ENCODE measurements around the gene HS3ST2.

HS3ST2 gene

GRCh38 chr16:22942811-22943210 is 128.8 kb downstream of the HS3ST2 start:
- intact Hi-C loops (cut with DNase I; ENCODE audit: low total_unique reads), result no loop called here
- Histone ChIP-seq H3K27ac (no peak overlapping the region), H3K27me3 (peaks cover 0 to 2% of the 10 kb centered on the region in 2 donors), H3K4me1 (peaks cover 0 to 1% (median 0%) of the 10 kb centered on the region in 4 donors), H3K4me3 (no peak overlapping the region), H3K36me3 (no peaks in the 10 kb centered on the region), H3K9me3 (no peaks in the 10 kb centered on the region)
- no peak for DNase-seq
- no peak for TF ChIP-seq CTCF (IDR thresholded peaks at IDR 0.05)

GRCh38 chr16:22945361-22945760 is 131.4 kb downstream of the HS3ST2 start:
- Histone ChIP-seq H3K4me3 (no peak overlapping the region), H3K27me3 (peaks cover 0 to 16% of the 10 kb centered on the region in 2 donors), H3K4me1 (peaks cover 0 to 11% (median 8%) of the 10 kb centered on the region in 4 donors), H3K9me3 (no peaks in the 10 kb centered on the region), H3K36me3 (no peaks in the 10 kb centered on the region), H3K27ac (no peak overlapping the region)
- intact Hi-C loops (cut with DNase I; ENCODE audit: low total_unique reads), result loop anchor here (5.0 kb wide), 1 partner anchor 268 kb away; no protein-coding TSS in a partner anchor
- DNase-seq, result no peak
- TF ChIP-seq CTCF (IDR thresholded peaks at IDR 0.05), result no peak

- TF ChIP-seq CTCF (IDR thresholded peaks at IDR 0.05), result no peak
- peaks cover 0 to 19% of the 10 kb centered on the region in 2 donors for H3K27me3 ChIP-seq
- intact Hi-C loops (cut with DNase I; ENCODE audit: low total_unique reads), result loop anchor here (5.0 kb wide), 1 partner anchor 269 kb away; no protein-coding TSS in a partner anchor
- no peak overlapping the region for H3K4me3 ChIP-seq
- DNase-seq, result no peak
- H3K27ac ChIP-seq, result no peak overlapping the region
- H3K9me3 ChIP-seq, result no peaks in the 10 kb centered on the region
- no peaks in the 10 kb centered on the region for H3K36me3 ChIP-seq
- peaks cover 0 to 11% (median 8%) of the 10 kb centered on the region in 4 donors for H3K4me1 ChIP-seq
Observed at GRCh38 chr16:22946433-22946832, 132.5 kb downstream of the HS3ST2 start.

- DNase-seq, result no peak
- Histone ChIP-seq H3K36me3 (no peaks in the 10 kb centered on the region), H3K4me3 (peak overlapping the region in 1 of 2 donors; percentile 21), H3K9me3 (no peaks in the 10 kb centered on the region), H3K27ac (no peak overlapping the region), H3K27me3 (peaks cover 0 to 19% of the 10 kb centered on the region in 2 donors), H3K4me1 (peaks cover 0 to 11% (median 8%) of the 10 kb centered on the region in 4 donors)
- intact Hi-C loops (cut with DNase I; ENCODE audit: low total_unique reads), result loop anchor here (5.0 kb wide), 1 partner anchor 271 kb away; no protein-coding TSS in a partner anchor
- no peak for TF ChIP-seq CTCF (IDR thresholded peaks at IDR 0.05)
Observed at GRCh38 chr16:22948058-22948602, 134.2 kb downstream of the HS3ST2 start.

GRCh38 chr16:22948603-22949368 is 134.8 kb downstream of the HS3ST2 start:
- H3K27me3 ChIP-seq, result peaks cover 0 to 19% of the 10 kb centered on the region in 2 donors
- DNase-seq, result peak; percentile 68 to 79
- peak overlapping the region in 1 of 2 donors; percentile 21 for H3K4me3 ChIP-seq
- intact Hi-C loops (cut with DNase I; ENCODE audit: low total_unique reads), result loop anchor here (5.0 kb wide), 1 partner anchor 271 kb away; no protein-coding TSS in a partner anchor
- no peaks in the 10 kb centered on the region for H3K9me3 ChIP-seq
- no peaks in the 10 kb centered on the region for H3K36me3 ChIP-seq
- no peak overlapping the region for H3K27ac ChIP-seq
- peak; percentile 69 to 72 for TF ChIP-seq CTCF (IDR thresholded peaks at IDR 0.05)
- H3K4me1 ChIP-seq, result peaks cover 0 to 11% (median 8%) of the 10 kb centered on the region in 4 donors
